Effector memory CD4-positive, alpha-beta T cell (primary cell): ENCODE results near the gene ABCA9.

ENCODE experiments used
- DNase-seq, 3 donors: peaks; one replicate each; pipeline ENCODE4 v3.0.0-alpha.2; 2020
- H3K27ac ChIP-seq: 2 replicates; pipeline ENCODE4 v1.7.0; 2013; ENCODE audit warnings: mild to moderate bottlenecking, low read length, moderate library complexity; ENCODE audit not compliant: insufficient read depth, poor library complexity, severe bottlenecking
- H3K27me3 ChIP-seq: replicated peaks from 2 replicates; pipeline ENCODE4 v1.7.0; 2013; ENCODE audit warnings: mild to moderate bottlenecking, low read length; ENCODE audit not compliant: insufficient read depth, control insufficient read depth, poor library complexity, severe bottlenecking
- H3K36me3 ChIP-seq: 2 replicates; pipeline ENCODE4 v1.7.0; 2013; ENCODE audit warnings: mild to moderate bottlenecking, low read length, moderate library complexity; ENCODE audit not compliant: control insufficient read depth, insufficient read depth
- H3K4me1 ChIP-seq: 2 replicates; pipeline ENCODE4 v1.7.0; 2013; ENCODE audit warnings: low read length, mild to moderate bottlenecking; ENCODE audit not compliant: control insufficient read depth, insufficient read depth, poor library complexity, severe bottlenecking
- H3K4me3 ChIP-seq: 2 replicates; pipeline ENCODE4 v1.7.0; 2013; ENCODE audit warnings: low read length, low read depth, mild to moderate bottlenecking; ENCODE audit not compliant: insufficient read depth, poor library complexity, severe bottlenecking
- H3K9me3 ChIP-seq: 2 replicates; pipeline ENCODE4 v1.7.0; 2013; ENCODE audit warnings: mild to moderate bottlenecking, low read length, moderate library complexity; ENCODE audit not compliant: control insufficient read depth

Gene ABCA9

GRCh38 chr17:69058165-69058564, 2.6 kb downstream of the ABCA9 start:
- DNase-seq, result no peak
- H3K27me3 ChIP-seq, result no peaks in the 10 kb centered on the region
- no peaks in the 10 kb centered on the region for H3K9me3 ChIP-seq
- H3K4me1 ChIP-seq, result no peaks in the 10 kb centered on the region
- H3K4me3 ChIP-seq, result no peak overlapping the region
- no peaks in the 10 kb centered on the region for H3K36me3 ChIP-seq
- no peak overlapping the region for H3K27ac ChIP-seq

- H3K9me3 ChIP-seq, result no peaks in the 10 kb centered on the region
- no peaks in the 10 kb centered on the region for H3K27me3 ChIP-seq
- H3K27ac ChIP-seq, result no peak overlapping the region
- no peak for DNase-seq
- H3K36me3 ChIP-seq, result no peaks in the 10 kb centered on the region
- no peaks in the 10 kb centered on the region for H3K4me1 ChIP-seq
- H3K4me3 ChIP-seq, result no peak overlapping the region
These were observed 3.4 kb downstream of the ABCA9 start for GRCh38 chr17:69057280-69057679.

DNA sequence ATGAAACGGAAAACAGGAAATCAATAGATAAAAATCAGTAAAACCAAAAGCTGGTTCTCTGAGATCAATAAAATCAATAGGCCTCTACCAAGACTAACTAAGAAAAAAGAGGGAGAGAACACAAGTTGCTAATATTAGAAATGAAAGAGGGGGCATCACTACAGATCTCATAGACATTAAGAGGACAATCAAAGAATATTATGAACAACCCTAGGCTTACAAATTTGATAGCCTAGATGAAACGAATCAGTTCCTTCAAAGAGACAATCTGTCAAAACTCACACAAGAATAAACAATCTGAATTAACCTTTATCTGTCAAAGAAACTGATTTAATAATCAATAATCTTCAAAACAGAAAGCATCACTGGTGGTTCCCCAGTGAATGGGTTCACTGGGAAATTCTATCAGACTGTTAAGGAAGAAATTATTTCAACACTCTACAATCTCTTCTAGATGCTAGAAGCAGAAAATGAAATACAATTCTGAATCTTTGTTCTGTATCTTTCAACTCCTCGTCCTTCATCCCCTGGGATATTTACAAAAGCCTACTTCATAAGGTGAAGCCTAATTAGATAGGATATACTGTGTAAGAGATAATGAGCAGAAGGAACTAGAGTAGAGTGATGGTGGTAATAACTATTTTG, 4.4 kb downstream of the ABCA9 start:
- Histone ChIP-seq H3K36me3 (no peaks in the 10 kb centered on the region), H3K27me3 (no peaks in the 10 kb centered on the region)

DNA sequence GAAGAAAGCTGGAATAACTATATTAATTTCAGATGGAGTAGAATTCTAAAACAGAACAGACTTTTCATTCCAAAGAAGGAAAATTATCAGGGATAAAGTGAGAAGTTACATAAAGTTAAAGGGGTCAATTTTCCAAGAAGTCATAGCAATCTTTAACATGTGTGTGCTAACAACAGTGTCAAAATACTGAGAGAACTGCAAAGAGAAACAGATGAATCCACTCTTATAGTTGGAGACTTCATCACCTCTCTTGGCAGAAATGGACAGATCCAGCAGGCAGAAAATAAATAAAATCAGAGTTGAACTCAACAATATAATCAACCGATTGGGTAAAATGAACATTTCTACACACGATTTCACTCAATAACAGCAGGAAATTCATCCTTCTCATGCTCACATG, 5.4 kb downstream of the ABCA9 start:
- Histone ChIP-seq H3K27me3 (no peaks in the 10 kb centered on the region), H3K27ac (no peak overlapping the region), H3K9me3 (no peaks in the 10 kb centered on the region), H3K4me3 (no peak overlapping the region), H3K36me3 (no peaks in the 10 kb centered on the region), H3K4me1 (no peaks in the 10 kb centered on the region)
- no peak for DNase-seq

More for the DNA sequence above, 4.4 kb downstream of the ABCA9 start:
- H3K27ac ChIP-seq, result no peak overlapping the region
- no peaks in the 10 kb centered on the region for H3K4me1 ChIP-seq
- H3K4me3 ChIP-seq, result no peak overlapping the region
- H3K9me3 ChIP-seq, result no peaks in the 10 kb centered on the region
- no peak for DNase-seq

GRCh38 chr17:69050999-69051775, 9.5 kb downstream of the ABCA9 start:
- DNase-seq, result no peak
- H3K9me3 ChIP-seq, result no peaks in the 10 kb centered on the region
- H3K4me1 ChIP-seq, result no peaks in the 10 kb centered on the region
- no peak overlapping the region for H3K27ac ChIP-seq
- H3K4me3 ChIP-seq, result no peak overlapping the region
- H3K27me3 ChIP-seq, result no peaks in the 10 kb centered on the region
- H3K36me3 ChIP-seq, result no peaks in the 10 kb centered on the region

- H3K9me3 ChIP-seq, result no peaks in the 10 kb centered on the region
- no peaks in the 10 kb centered on the region for H3K4me1 ChIP-seq
- peaks cover 2% of the 10 kb centered on the region for H3K27me3 ChIP-seq
- DNase-seq, result no peak
- no peak overlapping the region for H3K27ac ChIP-seq
- no peaks in the 10 kb centered on the region for H3K36me3 ChIP-seq
- no peak overlapping the region for H3K4me3 ChIP-seq
These were observed 12.1 kb downstream of the ABCA9 start for GRCh38 chr17:69048634-69049033.

- H3K27ac ChIP-seq, result no peak overlapping the region
- no peaks in the 10 kb centered on the region for H3K9me3 ChIP-seq
- H3K27me3 ChIP-seq, result peaks cover 2% of the 10 kb centered on the region
- H3K4me1 ChIP-seq, result no peaks in the 10 kb centered on the region
- no peak overlapping the region for H3K4me3 ChIP-seq
- no peak for DNase-seq
- H3K36me3 ChIP-seq, result no peaks in the 10 kb centered on the region
These were observed 13.1 kb downstream of the ABCA9 start for GRCh38 chr17:69047368-69048263.

- peaks cover 2% of the 10 kb centered on the region for H3K27me3 ChIP-seq
- no peaks in the 10 kb centered on the region for H3K9me3 ChIP-seq
- no peaks in the 10 kb centered on the region for H3K36me3 ChIP-seq
- no peaks in the 10 kb centered on the region for H3K4me1 ChIP-seq
- no peak overlapping the region for H3K4me3 ChIP-seq
- DNase-seq, result no peak
- H3K27ac ChIP-seq, result no peak overlapping the region
These were observed 14.5 kb downstream of the ABCA9 start for GRCh38 chr17:69046121-69046807.

GRCh38 chr17:69045646-69046045, 15.1 kb downstream of the ABCA9 start:
- H3K27ac ChIP-seq, result no peak overlapping the region
- no peak overlapping the region for H3K4me3 ChIP-seq
- no peaks in the 10 kb centered on the region for H3K4me1 ChIP-seq

More at GRCh38 chr17:69045646-69046045, 15.1 kb downstream of the ABCA9 start:
- Histone ChIP-seq H3K27me3 (peaks cover 2% of the 10 kb centered on the region), H3K36me3 (no peaks in the 10 kb centered on the region), H3K9me3 (no peaks in the 10 kb centered on the region)
- no peak for DNase-seq
